ENCODE measurements around the gene FRRS1L. TPM values are rescaled to one million over a fixed set of nuclear protein-coding genes. Genes with fewer than 3 reads are reported as not detected.

The FRRS1L gene
- total RNA-seq, 1 donor from 2014 or later, result 1.5 TPM

- DNase-seq, result no peak
Measured at GRCh38 chr9:109101810-109102209, 65.2 kb downstream of the FRRS1L start.

GRCh38 chr9:109101202-109101595, 65.8 kb downstream of the FRRS1L start:
- DNase-seq, result no peak

GRCh38 chr9:109100543-109101201, 66.4 kb downstream of the FRRS1L start:
- DNase-seq, result no peak

GRCh38 chr9:109098960-109099308, 68.1 kb downstream of the FRRS1L start:
- DNase-seq, result no peak

- DNase-seq, result no peak
Measured at GRCh38 chr9:109098171-109098959, 68.7 kb downstream of the FRRS1L start.

- no peak for DNase-seq
Measured at GRCh38 chr9:109097146-109097545, 69.9 kb downstream of the FRRS1L start.

- DNase-seq, result no peak
Measured at GRCh38 chr9:109095321-109095720, 71.7 kb downstream of the FRRS1L start.

- DNase-seq, result no peak
Measured at GRCh38 chr9:109094268-109094667, 72.8 kb downstream of the FRRS1L start.

- no peak for DNase-seq
Measured at GRCh38 chr9:109092587-109092986, 74.5 kb downstream of the FRRS1L start.

- DNase-seq, result no peak
Measured at GRCh38 chr9:109092051-109092580, 74.9 kb downstream of the FRRS1L start.

- no peak for DNase-seq
Measured at GRCh38 chr9:109088221-109088620, 78.8 kb downstream of the FRRS1L start.

- DNase-seq, result no peak
Measured at GRCh38 chr9:109087795-109088194, 79.3 kb downstream of the FRRS1L start.

GRCh38 chr9:109086221-109086620, 80.8 kb downstream of the FRRS1L start:
- no peak for DNase-seq

GRCh38 chr9:109085510-109085909, 81.5 kb downstream of the FRRS1L start:
- no peak for DNase-seq

GRCh38 chr9:109083813-109084405, 83.1 kb downstream of the FRRS1L start:
- no peak for DNase-seq

GRCh38 chr9:109083141-109083540, 83.9 kb downstream of the FRRS1L start:
- no peak for DNase-seq

GRCh38 chr9:109082091-109082620, 84.9 kb downstream of the FRRS1L start:
- no peak for DNase-seq

Small RNAs within 50 kb of the gene (small RNA-seq; reads per million reads assigned to genes)
- gene RNU6-984P (ENCODE audit: low replicate concordance), result not detected

Other genes with a start within 250 kb of the FRRS1L start
- 25.4 TPM for gene ELP1, start 233.1 kb downstream of the FRRS1L start, total RNA-seq
- gene ABITRAM, start 232.8 kb downstream of the FRRS1L start, total RNA-seq, result 10.2 TPM
- 29.0 TPM for gene CTNNAL1, start 153.8 kb downstream of the FRRS1L start, total RNA-seq
- gene TMEM245, start 47.3 kb downstream of the FRRS1L start, total RNA-seq, result 37.2 TPM
- gene EPB41L4B, start 153.8 kb upstream of the FRRS1L start, total RNA-seq, result 11.3 TPM